GM18868 (cell line): ENCODE results near the gene KIF26B.

Experiments
- ATAC-seq: cut with Tn5 transposase; IDR thresholded peaks from one replicate; pipeline ENCODE4 v1.9.1; 2021; ENCODE audit warnings: mild to moderate bottlenecking, moderate library complexity; ENCODE audit not compliant: unreplicated experiment

Gene KIF26B

DNA sequence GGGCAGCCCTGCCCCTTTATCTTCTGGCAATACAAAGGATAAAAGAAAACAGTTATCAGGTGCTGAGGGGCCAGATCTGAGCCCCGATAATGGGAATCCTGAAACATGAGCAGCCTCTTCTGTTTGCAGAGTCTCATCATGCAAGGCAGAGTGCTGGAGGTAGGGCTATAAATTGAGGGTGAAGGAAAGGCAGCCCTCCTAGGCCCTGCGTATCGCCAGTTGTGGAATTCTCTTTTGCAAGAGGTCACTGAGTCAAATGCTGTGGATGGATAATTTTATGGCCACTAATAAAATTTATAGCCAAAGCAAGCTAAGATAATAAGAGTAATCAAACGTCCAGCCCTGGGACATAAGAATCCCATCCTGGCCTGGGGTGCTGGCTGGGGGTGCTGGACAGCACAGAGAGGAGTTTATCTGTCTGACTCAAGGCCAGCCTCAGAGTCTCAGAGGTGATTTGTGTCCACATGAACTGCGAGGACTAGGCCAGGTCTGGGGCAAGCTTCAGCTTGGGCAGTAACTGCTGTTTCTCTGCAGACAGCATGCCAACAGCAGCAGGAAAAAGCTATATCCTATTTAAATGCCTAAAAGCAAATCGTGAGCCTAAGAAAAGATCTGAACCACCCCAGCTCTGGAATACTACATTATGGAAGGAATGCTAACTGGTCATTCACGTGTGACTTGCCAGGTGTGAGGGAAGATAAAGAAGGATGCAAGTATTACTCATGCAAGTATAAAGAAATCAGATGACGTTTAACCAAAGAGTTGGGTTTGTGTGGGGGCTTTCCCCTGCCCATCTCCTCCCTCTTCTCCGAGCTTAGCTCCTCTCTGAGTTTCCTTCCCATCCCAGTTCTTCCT, 254.8 kb downstream of the KIF26B start:
- no peak for ATAC-seq

DNA sequence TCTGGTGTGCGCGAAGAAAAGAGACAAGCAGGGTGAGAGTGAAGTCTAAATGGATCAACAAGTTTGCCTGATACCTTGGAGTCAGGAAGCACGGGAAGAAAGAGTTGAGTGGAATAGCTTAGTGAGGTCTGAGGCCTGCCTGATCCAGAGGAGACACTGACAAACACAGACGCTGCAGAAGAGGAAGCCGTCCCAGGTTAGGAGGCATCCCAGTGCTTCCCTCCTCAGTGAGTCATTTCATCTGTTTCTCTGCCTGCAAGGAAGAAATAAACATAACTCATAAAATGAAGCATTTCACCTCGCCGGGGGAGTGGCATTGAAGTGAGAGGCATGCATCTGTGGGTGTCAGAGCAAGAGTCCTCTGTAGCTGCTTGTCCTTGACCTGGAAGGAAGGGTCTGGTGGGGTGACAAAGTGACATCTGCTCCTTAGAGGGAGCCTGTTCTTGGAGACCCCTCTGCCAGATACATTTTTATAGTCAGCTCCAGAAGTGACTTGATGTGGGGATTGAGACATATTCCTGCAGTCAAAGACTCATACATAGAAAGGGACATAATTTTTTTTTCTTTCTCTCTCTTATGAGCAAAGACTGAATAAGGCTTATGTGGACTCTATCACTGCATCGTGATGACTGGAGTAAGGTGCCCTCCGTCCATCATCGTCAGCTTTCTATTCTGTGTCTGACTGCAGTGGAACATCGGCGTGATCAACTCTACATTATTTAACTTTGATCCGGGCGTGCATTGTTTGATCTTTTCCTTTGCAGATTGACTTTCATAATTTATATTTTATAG, 256.7 kb downstream of the KIF26B start:
- ATAC-seq = no peak

DNA sequence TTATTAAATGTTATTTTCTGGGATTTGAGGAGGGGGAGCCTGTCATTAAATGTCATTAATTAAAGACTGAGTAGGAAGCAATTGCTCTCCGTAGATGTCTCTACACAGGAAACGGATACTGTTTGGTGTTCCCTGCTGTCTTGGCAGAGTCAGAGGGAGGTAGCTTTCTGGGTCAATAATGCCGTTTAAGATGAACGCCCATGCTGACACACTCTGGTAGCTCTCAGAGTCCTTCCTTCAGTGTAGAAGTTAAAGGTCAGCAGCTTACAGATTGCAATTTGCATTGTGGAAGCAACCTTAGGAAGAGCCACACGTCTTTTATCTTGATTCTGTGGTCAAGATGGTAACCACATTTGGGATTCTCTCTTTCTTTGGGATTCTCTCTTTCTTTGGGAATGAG, 257.5 kb downstream of the KIF26B start:
- no peak for ATAC-seq

DNA sequence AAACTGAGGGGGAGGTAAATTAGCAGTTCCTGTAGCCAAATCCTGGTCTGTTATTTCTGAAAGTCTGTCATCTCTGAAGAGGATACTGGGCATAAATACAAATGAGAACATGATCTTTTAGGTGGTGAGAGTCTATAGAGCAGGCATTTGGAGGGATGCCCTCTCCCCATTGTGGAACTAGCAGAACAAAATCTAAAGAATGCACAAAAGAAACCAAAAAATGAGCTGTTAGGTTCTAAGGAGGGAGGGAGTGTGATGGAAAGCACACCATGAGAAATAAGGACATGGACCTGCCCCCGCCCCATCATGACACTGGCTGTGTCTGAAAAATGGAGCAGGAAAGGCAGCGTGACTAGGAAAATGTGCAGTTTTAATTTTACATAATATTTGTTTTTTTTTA, 262.0 kb downstream of the KIF26B start:
- no peak for ATAC-seq

DNA sequence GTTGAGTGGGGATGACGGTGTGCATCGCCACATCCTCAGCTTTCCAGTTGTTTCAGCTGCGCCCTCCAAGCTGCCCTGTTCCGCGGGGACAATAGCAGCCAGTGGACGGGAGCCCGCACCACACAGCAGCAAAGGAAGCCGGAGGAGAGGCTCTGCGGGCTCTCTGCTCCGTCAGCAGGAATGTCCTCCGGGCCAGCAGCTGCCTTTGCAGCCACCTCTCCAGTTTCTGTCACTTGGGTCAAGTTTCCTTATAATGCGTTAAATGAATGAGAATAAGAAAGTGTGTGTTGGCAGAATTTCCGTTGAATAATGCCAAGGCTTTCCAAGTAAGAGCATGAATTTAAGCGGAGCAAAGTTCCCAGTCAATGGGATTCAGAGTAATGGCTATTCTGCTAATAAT, 263.3 kb downstream of the KIF26B start:
- ATAC-seq = no peak

DNA sequence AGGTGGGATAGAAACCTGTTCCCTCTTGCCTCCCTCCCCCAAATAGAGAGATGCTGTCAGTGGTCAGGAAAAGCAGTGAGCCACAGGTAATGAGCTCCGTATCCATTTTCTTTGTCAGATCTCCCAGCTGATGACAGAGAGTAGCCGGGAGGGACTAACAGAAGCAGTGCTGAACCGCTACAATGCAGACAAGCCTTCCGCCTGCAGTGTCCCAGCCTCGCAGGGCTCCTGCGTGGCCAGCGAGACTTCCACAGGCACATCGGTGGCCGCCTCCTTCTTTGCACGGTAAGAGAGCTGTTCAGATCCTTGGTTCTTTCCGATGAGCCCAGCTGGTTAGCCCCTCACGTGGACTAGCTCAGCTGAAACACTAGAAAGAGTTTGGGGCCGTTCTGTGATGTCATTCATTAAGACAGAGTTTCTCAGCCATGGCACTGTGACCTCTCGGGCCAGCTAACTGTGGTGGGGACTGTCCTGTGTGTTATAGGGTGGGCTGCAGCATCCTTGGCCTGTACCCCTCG, 264.7 kb downstream of the KIF26B start:
- no peak for ATAC-seq

DNA sequence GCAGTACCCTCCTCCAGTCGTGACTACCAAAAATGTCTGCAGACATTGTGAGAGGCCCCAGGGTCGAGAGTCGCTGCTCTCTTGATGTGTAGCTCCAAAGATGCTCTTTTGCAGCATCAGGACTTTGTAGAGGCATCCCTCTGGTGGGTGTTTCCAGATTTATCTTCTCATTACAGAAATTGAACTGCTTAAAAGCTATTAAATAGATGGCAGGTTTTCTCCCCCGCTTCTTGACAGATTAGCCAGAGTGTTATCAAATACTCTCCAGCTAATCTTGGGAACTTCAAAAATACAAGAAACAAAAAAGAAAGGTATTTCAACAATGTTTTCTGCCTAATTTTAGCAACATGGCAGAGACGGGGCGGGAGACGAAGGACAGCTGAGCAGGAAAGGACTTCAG, 265.2 kb downstream of the KIF26B start:
- ATAC-seq = no peak

DNA sequence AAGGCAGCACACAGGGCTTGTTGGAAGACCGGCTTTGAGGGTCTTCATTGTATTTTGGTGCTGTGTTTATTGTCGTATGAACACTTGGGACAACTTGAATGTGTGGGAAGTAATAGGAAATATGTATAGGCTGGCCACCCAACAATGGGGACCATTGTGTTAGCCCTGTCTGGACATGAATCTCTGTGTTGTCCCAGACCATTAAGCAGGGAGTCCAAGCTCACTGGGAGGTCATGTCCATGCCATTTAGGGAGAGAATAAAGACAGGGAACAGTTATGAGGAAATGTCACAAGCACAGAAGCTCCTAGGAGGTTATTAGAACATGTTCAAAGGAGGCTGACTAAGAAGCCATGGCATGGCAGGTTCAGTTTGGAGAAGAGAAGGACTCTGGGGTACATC, 266.1 kb downstream of the KIF26B start:
- ATAC-seq = no peak

DNA sequence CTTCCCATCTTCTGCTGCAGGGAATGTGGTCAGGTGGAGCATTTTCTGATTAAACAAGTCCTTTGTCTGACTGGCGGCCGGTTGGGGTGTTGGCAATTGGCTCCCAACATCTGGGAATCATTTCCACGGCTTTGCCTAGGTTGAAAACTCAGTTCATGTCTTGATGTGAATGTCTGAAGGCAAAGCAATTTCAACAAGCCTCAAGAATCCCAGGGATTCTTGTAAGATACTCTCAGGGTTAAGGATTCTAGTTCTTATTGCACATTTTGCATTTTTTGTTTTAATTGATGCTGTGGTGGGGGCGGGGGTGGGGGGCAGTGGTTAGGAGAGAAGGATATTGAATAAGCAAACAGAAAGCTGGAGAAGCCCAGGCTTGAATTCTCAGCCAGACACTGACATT, 273.9 kb downstream of the KIF26B start:
- ATAC-seq = no peak

DNA sequence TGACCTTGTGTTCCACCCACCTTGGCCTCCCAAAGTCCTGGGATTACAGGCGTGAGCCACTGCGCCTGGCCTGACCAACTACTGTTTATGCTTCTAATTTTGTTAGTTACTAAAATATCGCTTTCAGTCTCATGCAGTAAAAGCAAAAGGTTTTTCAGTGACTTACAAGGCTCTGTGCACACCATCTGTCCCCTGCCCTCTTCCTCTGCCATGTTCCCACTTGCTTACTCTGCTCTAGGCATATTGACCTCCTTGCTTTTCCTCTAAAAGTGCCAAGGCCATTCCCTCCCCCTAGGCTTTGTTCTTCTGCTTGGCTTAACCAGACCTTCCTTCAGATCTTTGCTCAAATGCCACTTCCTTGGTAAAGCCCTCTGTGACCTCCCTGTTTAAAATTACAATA, 276.9 kb downstream of the KIF26B start:
- no peak for ATAC-seq

DNA sequence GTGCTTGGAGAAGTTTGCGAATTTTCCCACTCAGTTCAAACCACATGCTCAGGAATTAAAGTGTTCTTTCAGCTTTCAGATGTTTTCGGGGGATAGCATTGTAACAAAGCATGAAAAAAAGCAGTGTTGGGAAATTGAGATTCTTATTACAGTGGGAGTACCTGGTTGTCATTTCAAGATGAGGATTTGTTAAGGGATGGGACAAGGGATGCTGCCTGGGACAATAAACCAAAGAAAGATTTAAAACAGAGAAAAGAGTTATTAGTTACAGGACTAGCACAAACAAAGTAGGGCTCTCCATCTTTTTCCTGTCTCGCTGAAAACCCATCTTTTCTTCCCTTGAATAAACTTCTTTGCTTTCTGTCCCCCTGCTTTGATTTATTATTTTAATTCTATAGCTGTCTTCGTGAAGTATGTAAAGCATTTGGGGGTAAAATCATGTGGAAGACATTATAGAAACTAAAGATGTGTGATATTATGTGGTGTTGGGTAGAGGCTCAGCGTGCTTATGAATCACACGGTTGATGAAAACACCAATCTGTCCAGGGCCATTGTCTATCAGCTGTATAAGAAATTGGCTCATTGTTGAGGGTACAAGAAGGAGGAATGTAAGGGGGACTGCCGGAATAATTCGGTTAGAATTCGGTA, 277.6 kb downstream of the KIF26B start:
- ATAC-seq = no peak

DNA sequence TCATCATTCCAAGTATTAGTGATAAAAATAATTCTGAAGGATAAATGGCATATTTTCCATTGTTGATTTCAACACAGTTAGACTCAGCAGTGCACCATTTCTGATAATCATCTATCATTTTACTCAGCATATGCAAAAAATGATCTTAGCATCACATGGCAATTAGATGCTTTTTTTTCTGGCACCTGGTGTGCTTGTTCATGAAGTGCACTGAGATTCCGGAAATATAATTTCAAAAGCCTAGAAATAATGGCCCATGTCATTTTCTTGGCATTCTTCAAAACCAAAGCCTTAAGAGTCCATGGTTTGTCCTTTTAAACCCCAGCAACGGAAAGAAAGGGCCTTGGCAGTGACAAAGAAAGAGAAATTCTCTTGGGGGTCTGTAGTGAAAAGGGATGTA, 278.8 kb downstream of the KIF26B start:
- ATAC-seq = no peak

DNA sequence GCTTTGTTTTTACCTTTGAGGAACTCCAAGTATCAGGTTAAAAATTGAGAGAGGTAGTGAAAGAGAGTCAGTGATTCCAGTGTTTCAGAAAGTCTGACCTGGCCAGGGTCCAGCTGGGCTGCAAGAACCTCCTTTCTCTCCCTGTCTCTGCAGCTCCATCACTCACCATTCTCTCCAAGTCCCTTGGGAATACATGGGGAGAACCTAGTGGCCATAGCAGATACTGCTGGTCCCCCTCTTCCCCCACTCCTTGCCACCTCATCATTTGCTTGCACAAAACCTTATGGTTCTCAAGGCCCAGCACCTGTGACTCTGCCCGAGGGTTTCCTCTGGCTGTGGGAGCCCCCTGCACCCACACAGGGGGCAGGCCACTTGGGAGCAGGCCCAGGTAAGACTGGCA, 279.5 kb downstream of the KIF26B start:
- ATAC-seq = no peak

DNA sequence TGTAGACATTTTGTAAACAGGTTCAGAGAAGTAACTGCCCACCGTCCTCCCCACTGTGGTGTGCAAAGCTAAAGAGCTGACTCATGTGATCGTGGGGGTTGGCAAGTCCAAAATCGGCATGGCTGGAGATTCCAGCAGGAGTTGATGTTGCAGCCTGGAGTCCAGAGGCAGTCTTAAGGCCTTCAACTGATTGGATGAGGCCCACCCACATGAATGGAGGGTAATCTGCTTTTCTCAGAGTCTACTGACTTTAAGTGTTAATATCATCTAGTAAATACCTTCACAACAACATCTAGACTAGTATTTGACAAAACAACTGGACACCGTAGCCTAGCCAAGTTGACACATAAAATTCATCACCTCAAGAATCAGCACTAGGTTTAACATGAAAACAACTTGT, 281.6 kb downstream of the KIF26B start:
- no peak for ATAC-seq

DNA sequence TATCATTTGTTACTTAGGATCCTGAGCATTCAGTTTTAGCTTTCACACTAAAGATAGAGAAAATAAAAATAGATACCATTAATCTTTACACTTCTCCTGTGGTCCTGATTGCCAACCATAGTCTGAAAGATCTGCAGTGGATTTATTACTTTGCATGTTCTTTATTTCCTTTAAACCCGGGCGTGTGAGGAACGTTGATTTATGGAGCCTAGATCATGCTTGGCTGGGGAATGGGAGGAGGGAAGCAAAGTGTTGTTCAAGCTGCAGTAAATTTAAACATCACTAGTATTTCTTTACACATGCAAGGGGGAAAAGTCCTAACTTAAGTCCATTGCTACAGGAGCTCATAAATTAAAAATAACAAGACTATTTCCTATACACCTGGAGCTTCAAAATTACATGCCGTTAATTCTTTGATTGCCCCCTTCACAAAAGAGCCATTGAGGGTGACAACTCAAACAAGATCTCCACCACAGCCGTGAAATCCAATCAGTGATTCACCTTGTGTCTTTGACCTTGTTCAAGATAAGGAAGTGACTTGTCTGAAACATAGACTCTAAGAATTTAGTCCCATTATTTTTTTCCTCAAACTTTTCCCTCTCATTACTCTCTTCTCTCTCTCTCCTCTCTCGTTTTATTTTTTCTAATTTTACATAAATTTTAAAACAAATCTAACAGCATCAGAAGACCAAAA, 282.7 kb downstream of the KIF26B start:
- no peak for ATAC-seq

DNA sequence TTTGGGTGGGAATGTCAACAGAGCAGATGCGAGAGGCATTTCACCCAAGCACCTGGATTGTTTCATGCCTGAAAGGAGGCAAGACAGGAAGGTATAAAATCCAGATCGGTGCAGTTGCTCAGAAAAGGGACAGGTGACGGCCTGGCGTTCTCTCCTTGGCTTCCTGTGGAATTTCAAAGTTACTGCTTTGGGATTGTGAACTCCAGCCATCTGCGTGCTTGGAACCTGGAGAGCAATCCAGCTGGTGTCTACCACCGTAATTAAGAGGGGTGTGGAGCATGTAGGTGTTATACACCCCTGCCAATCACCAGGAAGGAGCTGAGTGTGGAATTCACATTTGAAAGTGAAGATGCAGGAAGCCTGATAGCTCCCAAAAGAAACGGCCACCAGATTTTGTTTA, 286.1 kb downstream of the KIF26B start:
- ATAC-seq = no peak

DNA sequence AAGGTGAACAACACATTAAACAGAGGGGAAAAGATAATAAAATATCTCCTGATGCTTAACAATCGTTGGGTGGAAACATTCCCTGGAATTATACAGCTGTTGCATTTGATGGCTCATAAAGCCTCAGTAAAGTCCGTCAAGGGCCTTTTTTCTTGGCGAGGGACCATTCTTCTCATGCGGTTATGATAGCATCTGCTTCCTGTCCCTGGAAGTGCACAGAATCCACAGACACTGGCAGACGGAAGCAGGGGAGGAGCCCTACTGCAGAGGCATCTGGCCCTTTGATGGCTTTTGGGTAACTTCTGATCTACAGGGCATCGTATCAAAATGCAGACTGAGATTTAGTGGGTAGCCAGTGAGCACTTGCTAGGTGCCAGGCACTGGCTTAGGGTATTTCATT, 286.9 kb downstream of the KIF26B start:
- no peak for ATAC-seq

DNA sequence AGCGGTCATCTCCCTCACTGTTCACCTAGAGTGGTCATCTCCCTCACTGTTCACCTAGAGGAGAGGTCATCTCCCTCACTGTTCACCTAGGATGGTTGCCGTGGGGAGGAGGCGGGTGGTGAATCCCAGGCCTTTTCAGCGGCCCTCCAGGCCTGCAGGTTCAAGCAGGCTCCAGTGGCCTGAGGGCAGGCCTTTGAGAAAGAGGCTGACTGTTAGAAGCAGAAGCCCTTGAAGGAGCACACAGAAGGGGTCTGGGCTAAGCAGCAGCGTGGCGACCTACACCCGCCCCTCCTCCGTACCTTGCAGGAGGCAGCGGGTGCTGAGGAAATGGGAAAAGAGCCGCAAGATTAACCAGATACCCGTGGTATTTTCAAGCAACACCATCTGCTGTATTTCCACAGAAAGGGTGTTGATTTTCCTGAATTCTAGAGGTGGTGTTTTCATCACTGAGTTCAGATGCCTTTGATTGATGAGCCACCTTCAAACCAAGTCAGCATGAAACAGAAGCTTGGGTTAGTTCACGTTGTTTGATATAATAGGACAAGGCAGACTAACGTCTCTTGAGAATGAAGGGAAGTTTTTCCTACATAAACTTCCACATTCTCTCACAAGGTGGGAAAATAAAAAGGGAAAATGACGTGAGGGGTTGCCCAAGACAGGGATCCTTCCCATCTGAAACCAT, 289.5 kb downstream of the KIF26B start:
- ATAC-seq = no peak

DNA sequence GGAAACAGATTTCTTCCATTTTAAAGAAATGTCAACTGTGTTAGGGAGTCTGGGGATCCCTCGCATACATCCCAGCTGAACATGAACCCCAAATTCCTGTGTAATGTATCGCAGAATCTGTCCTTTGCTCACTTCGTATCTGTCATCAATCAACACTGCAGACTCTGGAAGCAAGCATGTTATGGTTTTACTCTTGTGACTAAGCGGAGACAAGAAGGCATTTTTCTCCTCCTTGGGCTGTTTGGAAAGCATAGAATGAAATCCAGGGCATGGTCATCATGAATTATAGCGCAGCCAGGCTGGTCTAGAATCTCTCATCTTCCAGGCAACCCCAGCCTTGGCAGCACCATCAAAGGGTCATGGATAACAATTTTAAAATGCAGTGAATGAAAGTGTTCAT, 290.2 kb downstream of the KIF26B start:
- no peak for ATAC-seq

DNA sequence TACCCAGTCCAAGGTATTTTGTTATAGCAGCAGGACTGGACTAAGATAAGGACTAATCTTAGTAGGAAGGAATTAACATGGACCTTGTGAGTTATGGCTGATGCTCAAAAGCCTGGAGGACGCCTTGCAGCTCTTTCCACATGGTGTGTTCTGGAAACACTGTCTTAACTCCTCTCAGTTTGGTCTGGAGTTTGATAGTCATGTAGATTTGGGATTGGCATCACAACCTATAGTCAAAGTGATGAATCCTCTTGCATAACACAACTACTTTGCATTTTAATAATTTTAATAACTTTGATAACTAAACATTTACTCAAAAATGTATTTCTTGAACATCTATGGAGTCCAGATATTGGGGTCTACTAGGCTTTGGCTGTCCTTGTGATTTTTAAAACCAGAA, 293.7 kb downstream of the KIF26B start:
- ATAC-seq = no peak
